C4-2B (cell line): Measurements from ENCODE around the gene CFAP74.

Experiments used
- CTCF ChIP-seq: fragments of 450-650 bp; conservative IDR thresholded peaks from 2 replicates; pipeline ENCODE4 v1.5.1; 2017; ENCODE audit warnings: mild to moderate bottlenecking
- ZFX ChIP-seq: fragments of 450-650 bp; IDR thresholded peaks from 2 replicates; pipeline ENCODE4 v1.6.1; 2017

- TF ChIP-seq CTCF (no peak), ZFX (no peak)
Measured at GRCh38 chr1:1926886-1927660, 76.5 kb downstream of the CFAP74 start.
